ENCODE results near the gene ORC5. TPM values are rescaled to one million over a fixed set of nuclear protein-coding genes. Genes with fewer than 3 reads are reported as not detected.
"Not testable (repeated sequence)": the region's sequence is repeated elsewhere in the genome, so short reads cannot be mapped to it uniquely, and the experiment has no call there.

Gene ORC5
- total and polyA plus RNA-seq, 10 of the 15 experiments (the other 5 are each of a cell fraction or from before 2014, with no cell fraction given), result 14.8 to 58.6 (median 30.3) TPM

DNA sequence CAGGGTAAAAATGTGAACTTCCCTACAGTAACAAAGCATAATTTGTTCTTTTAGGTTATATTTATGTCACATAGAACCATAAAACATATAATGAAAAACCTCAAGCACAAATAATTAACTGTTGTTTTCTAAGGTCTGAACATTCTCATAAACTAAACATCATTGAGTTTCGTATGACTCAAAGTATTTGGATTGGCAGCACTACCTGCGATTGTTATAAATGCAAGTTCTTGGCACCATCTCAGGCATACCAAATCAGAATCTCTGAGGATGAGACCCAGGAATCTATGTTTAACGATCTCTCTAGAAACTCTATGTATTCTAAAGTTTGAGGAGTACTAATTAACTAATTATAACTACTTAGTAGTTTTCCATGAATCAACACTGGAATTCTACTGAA lies 22.5 kb downstream of the ORC5 start (continued):
- TF ChIP-seq, protein P1, sequence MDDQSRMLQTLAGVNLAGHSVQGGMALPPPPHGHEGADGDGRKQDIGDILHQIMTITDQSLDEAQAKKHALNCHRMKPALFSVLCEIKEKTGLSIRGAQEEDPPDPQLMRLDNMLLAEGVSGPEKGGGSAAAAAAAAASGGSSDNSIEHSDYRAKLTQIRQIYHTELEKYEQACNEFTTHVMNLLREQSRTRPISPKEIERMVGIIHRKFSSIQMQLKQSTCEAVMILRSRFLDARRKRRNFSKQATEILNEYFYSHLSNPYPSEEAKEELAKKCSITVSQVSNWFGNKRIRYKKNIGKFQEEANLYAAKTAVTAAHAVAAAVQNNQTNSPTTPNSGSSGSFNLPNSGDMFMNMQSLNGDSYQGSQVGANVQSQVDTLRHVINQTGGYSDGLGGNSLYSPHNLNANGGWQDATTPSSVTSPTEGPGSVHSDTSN (IDR thresholded peaks at IDR 0.05; ENCODE audit: insufficient replicate concordance, low read depth, low read length), result no peak
- TF ChIP-seq NRF1 (conservative IDR thresholded peaks at IDR 0.05; ENCODE audit: low read depth, low read length), result no peak
- TF ChIP-seq JUND (IDR thresholded peaks at IDR 0.05; ENCODE audit: low read depth, low read length), result no peak
- TF ChIP-seq MYB (IDR thresholded peaks at IDR 0.05; ENCODE audit: borderline replicate concordance, low read depth, low read length), result no peak

DNA sequence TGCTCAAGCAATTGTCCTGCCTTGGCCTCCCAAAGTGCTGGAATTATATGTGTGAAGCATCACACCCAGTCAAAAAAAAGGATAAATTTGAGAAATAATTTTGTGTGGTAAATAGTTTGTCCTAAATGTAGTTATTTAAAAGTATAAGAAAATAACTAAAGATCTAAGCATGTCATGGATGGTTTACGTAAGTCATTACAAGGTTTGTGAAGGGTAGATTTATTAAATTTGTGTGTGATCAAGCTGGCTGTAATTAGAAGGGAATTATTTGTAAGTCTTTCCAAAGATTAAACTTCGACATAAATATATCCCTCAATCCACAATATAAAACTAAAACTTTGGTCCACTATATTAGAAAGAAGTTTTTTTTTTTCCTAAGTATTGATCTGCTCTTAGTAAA lies 28.6 kb downstream of the ORC5 start:
- no peaks in the 10 kb centered on the region for H3K4me1 ChIP-seq (ENCODE audit: control insufficient read depth, insufficient read depth, low read length)
- H3K4me3 ChIP-seq, result no peak overlapping the region
- H4K20me1 ChIP-seq (ENCODE audit: control insufficient read depth, insufficient read depth), result no peaks in the 10 kb centered on the region
- no peak overlapping the region for H3K4me2 ChIP-seq (ENCODE audit: control insufficient read depth, insufficient read depth)
- ChIA-PET SMC1A (ENCODE audit: uncharacterized antibody, unreplicated experiment) (interaction anchor here (0.8 to 1.2 kb wide), 2 partner anchors 11 to 14 kb away, joined by 3 read pairs; no protein-coding TSS in a partner anchor), RAD21 (ENCODE audit: unreplicated experiment) (no interaction called here), CTCF (no interaction called here), POLR2A (no interaction called here)
- H3K27ac ChIP-seq (ENCODE audit: control insufficient read depth, insufficient read depth), result no peak overlapping the region
- TF ChIP-seq, protein P2, sequence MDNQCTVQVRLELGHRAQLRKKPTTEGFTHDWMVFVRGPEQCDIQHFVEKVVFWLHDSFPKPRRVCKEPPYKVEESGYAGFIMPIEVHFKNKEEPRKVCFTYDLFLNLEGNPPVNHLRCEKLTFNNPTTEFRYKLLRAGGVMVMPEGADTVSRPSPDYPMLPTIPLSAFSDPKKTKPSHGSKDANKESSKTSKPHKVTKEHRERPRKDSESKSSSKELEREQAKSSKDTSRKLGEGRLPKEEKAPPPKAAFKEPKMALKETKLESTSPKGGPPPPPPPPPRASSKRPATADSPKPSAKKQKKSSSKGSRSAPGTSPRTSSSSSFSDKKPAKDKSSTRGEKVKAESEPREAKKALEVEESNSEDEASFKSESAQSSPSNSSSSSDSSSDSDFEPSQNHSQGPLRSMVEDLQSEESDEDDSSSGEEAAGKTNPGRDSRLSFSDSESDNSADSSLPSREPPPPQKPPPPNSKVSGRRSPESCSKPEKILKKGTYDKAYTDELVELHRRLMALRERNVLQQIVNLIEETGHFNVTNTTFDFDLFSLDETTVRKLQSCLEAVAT (IDR thresholded peaks at IDR 0.05), result no peak
- no peak for TF ChIP-seq ZNF217 (IDR thresholded peaks at IDR 0.05)
- no peak for TF ChIP-seq NR2C2 (IDR thresholded peaks at IDR 0.05; ENCODE audit: borderline replicate concordance, control insufficient read depth, insufficient read length, low read depth)
- TF ChIP-seq IKZF2 (IDR thresholded peaks at IDR 0.05), result no peak
- TF ChIP-seq, protein P3, sequence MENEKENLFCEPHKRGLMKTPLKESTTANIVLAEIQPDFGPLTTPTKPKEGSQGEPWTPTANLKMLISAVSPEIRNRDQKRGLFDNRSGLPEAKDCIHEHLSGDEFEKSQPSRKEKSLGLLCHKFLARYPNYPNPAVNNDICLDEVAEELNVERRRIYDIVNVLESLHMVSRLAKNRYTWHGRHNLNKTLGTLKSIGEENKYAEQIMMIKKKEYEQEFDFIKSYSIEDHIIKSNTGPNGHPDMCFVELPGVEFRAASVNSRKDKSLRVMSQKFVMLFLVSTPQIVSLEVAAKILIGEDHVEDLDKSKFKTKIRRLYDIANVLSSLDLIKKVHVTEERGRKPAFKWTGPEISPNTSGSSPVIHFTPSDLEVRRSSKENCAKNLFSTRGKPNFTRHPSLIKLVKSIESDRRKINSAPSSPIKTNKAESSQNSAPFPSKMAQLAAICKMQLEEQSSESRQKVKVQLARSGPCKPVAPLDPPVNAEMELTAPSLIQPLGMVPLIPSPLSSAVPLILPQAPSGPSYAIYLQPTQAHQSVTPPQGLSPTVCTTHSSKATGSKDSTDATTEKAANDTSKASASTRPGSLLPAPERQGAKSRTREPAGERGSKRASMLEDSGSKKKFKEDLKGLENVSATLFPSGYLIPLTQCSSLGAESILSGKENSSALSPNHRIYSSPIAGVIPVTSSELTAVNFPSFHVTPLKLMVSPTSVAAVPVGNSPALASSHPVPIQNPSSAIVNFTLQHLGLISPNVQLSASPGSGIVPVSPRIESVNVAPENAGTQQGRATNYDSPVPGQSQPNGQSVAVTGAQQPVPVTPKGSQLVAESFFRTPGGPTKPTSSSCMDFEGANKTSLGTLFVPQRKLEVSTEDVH (IDR thresholded peaks at IDR 0.05; ENCODE audit: low read depth, partially characterized antibody), result no peak
- no peak for TF ChIP-seq HDAC2 (IDR thresholded peaks at IDR 0.05)
- no peak for TF ChIP-seq STAT3 (IDR thresholded peaks at IDR 0.05; ENCODE audit: low read depth, low read length)
- ATAC-seq (no peak), DNase-seq (ENCODE audit: low read depth, low spot score) (no peak), FAIRE-seq (no peak)
- intact Hi-C loops (cut with micrococcal nuclease; ENCODE audit: unreplicated experiment), result no loop called here
- H2AFZ ChIP-seq (ENCODE audit: control insufficient read depth, low read depth, low read length), result no peak overlapping the region
- H3K9ac ChIP-seq (ENCODE audit: control insufficient read depth, insufficient read depth, low read length), result no peak overlapping the region
- BruUV-seq (replicated peaks), result no TSS peak
- H3K36me3 ChIP-seq (ENCODE audit: control insufficient read depth in 2 of 2, insufficient read depth in 2 of 2, low read length in 1 of 2), result peaks cover 0 to 17% of the 10 kb centered on the region in 2 experiments; a peak in 1 of 4 replicates
- no peaks in the 10 kb centered on the region for H3K79me2 ChIP-seq (ENCODE audit: control insufficient read depth, insufficient read depth, low read length)
- H3K9me3 ChIP-seq (replicated peaks; ENCODE audit: control insufficient read depth, insufficient read depth, low read length), result no peaks in the 10 kb centered on the region; the same call in 1 of the 3 replicates
- in situ Hi-C loops (cut with MboI), result no loop called here
- no peaks in the 10 kb centered on the region for H3K27me3 ChIP-seq (replicated peaks in 1 of 2; ENCODE audit: control insufficient read depth in 2 of 2, insufficient read depth in 2 of 2, low read length in 1 of 2)
- WGBS (ENCODE audit: insufficient coverage, insufficient replicate concordance, low lambda C conversion rate, missing lambda C conversion rate), result 97% methylated on average over 2 of the region's 2 CpGs

DNA sequence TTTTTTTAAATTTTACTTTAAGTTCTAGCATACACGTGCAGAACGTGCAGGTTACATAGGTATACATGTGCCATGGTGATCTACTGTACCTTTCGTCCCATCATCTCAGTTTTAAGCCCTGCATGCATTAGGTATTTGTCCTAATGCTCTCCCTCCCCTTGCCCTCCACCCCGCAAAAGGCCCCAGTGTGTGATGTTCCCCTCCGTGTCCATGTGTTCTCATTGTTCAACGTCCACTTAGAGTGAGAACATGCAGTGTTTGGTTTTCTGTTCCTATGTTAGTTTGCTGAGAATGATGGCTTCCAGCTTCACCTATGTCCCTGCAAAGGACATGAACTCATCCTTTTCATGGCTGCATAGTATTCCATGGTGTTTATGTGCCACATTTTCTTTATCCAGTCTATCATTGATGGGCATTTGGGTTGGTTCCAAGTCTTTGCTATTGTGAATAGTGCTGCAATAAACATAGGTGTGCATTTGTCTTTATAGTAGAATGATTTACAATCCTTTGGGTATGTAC lies 30.2 kb downstream of the ORC5 start:
- H3K27me3 ChIP-seq (replicated peaks in 1 of 2; ENCODE audit: control insufficient read depth in 2 of 2, insufficient read depth in 2 of 2, low read length in 1 of 2); H2AFZ ChIP-seq (ENCODE audit: control insufficient read depth, low read depth, low read length); DNase-seq (ENCODE audit: low read depth, low spot score); CTCF ChIA-PET; BruUV-seq (replicated peaks); FAIRE-seq; POLR2A ChIA-PET; H4K20me1 ChIP-seq (ENCODE audit: control insufficient read depth, insufficient read depth); H3K9ac ChIP-seq (ENCODE audit: control insufficient read depth, insufficient read depth, low read length); H3K9me3 ChIP-seq (replicated peaks; ENCODE audit: control insufficient read depth, insufficient read depth, low read length); H3K27ac ChIP-seq (ENCODE audit: control insufficient read depth, insufficient read depth); H3K4me3 ChIP-seq; H3K36me3 ChIP-seq (ENCODE audit: control insufficient read depth in 2 of 2, insufficient read depth in 2 of 2, low read length in 1 of 2); in situ Hi-C loops (cut with MboI); RAD21 ChIA-PET (ENCODE audit: unreplicated experiment); H3K4me1 ChIP-seq (ENCODE audit: control insufficient read depth, insufficient read depth, low read length); intact Hi-C loops (cut with micrococcal nuclease; ENCODE audit: unreplicated experiment); H3K4me2 ChIP-seq (ENCODE audit: control insufficient read depth, insufficient read depth); H3K79me2 ChIP-seq (ENCODE audit: control insufficient read depth, insufficient read depth, low read length); ATAC-seq: not testable (repeated sequence)
- WGBS (ENCODE audit: insufficient coverage, insufficient replicate concordance, low lambda C conversion rate, missing lambda C conversion rate), result 98% methylated on average over 6 of the region's 6 CpGs
- SMC1A ChIA-PET (ENCODE audit: uncharacterized antibody, unreplicated experiment), result interaction anchor here (1.7 kb wide), 1 partner anchor 10 kb away, joined by 3 read pairs; no protein-coding TSS in a partner anchor
